Left cardiac atrium (tissue), 4 donors: ENCODE measurements around the gene UTRN. TPM values are rescaled to one million over a fixed set of nuclear protein-coding genes. Genes with fewer than 3 reads are reported as not detected.

Experiments
- ATAC-seq, 2 donors: fragments of 200-7000 bp; cut with Tn5 transposase; one replicate each; pipeline ENCODE4 v1.9.1; 2020; ENCODE audit warnings: mild to moderate bottlenecking in 2 of 2, moderate library complexity in 2 of 2
- DNase-seq: peaks from one replicate; pipeline ENCODE4 v3.0.0-alpha.2; 2020
- intact Hi-C, 2 donors: fragments of 100-400 bp; cut with DNase I; formaldehyde crosslinking; loops; one replicate each; pipeline versions ENCODE4 v1.14.1 to v1.15.1; 2022 to 2023
- long read RNA-seq: library from polyadenylated mRNA; unstranded; transcript quantifications from one replicate; pipeline ENCODE4 v2.0.0, GENCODE V29; 2021
- total RNA-seq, 2 donors: library from RNA; stranded (reverse); fragmentation: NEBNext Ultra II Directional; extraction: Animal tissue kit (Norgen Biotek cat#: 25700); gene quantifications; one replicate each; pipeline ENCODE4 v1.2.1, GENCODE V29; 2021
- donor health status: DM: no; HTN: yes; CAD: no.
- donor health status: DM: no; HTN: yes; CAD: no; lungs with severe emphysema.
- donor health status: DM: yes; HTN: yes; CAD: no.
- donor health status: Dilated cardiomyopathy.

Gene UTRN
- 10 to 100 TPM; 79.8 to 86.0 TPM for total RNA-seq
- long read RNA-seq, partial matches to known transcripts: 21 of 30 reads
- long read RNA-seq, other reads (novel, unspliced or antisense): 8 of 30 reads

DNA sequence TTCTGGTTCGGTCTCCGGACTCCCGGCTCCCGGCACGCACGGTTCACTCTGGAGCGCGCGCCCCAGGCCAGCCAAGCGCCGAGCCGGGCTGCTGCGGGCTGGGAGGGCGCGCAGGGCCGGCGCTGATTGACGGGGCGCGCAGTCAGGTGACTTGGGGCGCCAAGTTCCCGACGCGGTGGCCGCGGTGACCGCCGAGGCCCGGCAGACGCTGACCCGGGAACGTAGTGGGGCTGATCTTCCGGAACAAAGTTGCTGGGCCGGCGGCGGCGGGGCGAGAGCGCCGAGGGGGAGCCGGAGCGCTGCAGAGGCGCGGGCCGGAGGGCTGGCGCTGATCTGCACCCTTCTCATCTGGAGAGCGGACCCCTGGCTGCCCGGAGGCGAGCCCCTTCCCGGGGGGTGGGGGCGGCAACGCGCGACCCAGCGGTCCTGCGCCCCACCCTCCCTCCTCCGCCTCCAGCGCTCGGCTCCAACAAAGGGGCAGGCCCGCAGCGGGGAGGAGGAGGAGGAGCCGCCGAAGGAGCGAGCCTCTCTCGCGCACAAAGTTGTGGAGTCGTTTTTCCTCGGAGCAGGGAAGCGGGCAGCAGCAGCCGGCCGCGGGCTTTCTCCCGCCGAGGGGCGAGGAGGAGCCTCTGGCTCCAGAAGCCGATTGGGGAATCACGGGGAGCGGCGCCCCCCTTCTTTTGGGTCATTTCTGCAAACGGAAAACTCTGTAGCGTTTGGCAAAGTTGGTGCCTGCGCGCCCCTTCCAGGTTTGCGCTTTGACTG, at the start of gene UTRN:
UTRN (plus strand) TSS at position 553 of the 765 bp plus-strand sequence. CDS start 6,494 bp downstream, outside the sequence.
- intact Hi-C loops: loop anchor here in 1 of 2 donors (2.0 to 10.0 kb wide), 5 partner anchors 18 to 192 kb away; partner anchors contain the start of gene STX11
- peak; percentile 76 to 87 for ATAC-seq
- DNase-seq: peak; percentile 86

DNA sequence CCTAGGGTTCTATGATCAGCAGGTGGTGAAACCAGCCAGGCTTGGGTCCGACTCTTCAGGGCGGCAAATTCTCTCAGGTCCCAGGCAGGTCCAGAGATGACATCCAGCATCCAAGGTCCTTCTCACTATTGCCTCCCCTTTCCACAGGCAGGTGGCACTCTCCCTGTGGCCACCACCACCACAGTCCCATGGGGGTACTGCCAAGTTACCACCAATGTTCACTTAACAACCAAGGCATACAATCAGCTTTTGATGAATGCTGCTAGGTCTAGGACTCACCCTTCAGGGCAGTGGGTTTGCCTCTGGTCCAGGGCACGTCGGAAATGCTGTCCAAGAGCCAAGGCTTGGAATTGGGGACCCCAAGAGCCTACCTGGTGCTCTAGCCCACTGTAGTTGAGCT, 40.4 kb upstream of the UTRN start:
- ATAC-seq: no peak
- DNase-seq: no peak
- intact Hi-C loops: no loop called here

DNA sequence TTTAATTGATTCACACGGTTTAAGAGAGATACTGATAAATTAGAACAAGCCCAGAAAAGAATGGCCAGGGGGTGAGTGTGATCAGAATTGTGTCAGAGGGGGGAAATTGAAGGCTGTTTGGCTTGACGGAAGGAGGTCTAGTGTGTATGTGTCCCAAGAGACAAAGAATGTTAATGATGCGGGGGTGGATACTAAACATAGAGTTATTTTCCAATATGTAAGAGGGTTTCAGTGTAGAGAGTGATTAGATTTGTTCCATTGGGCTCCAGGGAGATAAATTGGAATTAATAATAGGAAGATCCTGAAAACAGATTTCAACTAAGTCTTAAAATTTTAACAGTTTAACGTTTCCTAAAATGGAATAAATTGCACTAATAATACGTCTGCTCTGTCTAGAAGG, 38.1 kb upstream of the UTRN start:
- intact Hi-C loops: no loop called here

DNA sequence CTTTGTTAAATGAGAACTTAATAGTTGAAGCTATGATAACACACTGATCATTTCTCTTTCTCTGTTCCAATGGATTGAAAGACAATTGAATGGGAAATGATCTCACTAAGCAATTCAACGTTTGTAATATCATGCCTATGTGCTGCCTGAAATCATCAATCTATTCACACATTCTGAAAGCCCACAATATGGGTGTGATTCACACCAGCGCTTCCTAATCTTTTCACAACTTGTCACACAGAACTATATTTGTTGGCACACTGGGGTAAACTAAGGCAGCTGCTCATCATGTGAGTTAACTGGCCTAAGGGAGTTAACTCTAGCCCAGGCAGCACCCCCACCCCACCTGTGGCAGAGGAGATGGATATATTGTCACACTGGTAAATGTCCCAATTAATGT, 37.1 kb upstream of the UTRN start:
- intact Hi-C loops: no loop called here
- ATAC-seq: no peak
- DNase-seq: no peak

More for the DNA sequence above, 38.1 kb upstream of the UTRN start:
- no peak for ATAC-seq
- no peak for DNase-seq

DNA sequence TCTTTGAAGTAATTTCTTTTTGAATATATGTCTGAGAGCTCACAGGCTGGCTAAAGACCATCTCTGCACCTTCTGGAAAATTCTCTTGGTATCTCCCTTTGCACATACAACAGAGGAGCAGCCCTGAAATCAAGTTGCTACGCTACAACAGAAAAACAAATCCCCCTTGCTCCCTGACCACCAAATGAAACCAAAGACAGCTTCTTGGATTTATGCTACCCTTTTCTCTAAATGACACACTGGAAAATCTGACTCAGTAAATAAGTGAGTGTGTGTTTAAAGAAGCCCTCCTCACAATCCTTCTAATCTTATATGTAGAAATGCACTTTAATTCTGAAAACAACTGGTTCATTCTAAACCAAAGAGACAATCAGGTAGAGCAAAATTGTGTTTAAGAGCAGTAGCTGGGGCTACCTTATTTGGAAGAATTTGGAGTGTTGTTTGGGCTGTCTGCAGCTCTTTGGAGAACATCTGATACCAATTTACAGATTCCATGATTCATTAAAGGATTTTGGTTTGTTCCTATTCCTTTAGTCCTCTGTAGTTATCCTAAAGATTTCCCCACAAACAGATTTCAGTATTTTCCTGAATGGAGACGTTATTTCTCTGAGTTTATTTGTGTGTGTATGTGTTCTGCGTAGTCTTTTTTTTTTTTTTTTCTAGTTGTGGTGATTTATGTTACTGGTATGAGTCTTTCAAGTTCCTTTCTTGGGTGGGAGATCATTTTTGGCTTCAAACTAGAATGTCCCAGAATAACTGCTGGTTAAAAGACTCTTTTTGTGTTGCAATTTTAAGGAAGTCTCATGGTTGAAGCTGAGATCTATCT, 36.4 kb upstream of the UTRN start:
- DNase-seq (no peak), ATAC-seq (peak in 1 of 2 donors; percentile 63)
- intact Hi-C loops: no loop called here

DNA sequence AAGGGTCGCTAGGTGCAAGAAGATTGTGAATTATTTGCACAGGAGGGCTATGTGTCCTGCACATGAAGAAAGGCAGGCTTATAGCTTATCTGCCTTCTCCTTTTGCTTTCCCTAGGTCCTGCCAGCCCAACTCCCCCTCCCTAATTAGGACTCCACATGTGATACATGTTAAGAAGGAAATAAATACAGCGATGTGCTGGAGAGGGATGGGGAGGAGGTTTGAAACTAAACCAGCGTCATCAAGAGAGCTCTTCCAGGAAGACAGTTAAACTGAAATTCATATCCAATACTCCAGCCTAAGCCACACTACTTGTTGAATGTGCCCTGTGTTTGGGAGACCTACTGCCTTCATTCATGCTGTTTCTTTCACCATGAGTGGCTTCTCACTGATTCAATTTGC, 34.9 kb upstream of the UTRN start:
- DNase-seq (no peak), ATAC-seq (no peak)
- intact Hi-C loops: no loop called here

DNA sequence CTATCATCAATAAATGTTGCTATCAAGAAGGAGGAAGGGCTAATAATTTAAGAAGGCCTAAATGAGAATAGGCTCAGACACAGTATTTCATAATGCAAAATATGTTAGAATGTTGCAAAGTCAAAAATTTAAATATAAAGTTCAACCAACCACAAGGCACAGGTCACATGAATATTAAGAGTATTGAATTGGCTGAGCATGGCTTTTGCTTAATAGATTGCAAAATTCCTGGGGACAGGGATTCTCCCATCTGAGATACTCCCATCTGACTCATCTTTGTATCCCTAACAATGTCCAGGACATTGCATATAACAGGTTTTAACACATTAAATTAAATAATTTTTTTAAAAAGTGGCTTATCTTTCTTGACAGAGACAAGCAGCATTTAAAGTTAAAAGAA, 32.9 kb upstream of the UTRN start:
- intact Hi-C loops: no loop called here
- ATAC-seq (no peak), DNase-seq (no peak)

DNA sequence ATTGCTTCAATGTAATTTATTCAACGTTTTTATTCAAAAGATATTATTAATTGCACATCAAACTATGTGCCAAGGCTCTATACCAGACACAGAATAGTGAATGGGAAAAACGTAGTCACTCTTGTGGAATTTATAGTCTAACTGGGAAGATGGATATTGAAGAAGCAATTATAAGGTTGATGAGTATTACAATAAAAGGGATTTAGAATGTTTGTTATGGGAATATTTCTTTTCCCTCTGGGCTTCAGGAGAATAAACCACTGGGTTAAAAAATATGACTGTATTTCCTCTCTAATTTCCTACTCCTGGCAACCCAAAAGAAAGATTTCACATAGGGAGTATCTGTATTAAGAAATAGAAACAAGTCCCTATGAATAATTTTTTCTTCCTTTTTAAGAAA, 25.1 kb upstream of the UTRN start:
- DNase-seq (no peak), ATAC-seq (no peak)
- intact Hi-C loops: no loop called here

DNA sequence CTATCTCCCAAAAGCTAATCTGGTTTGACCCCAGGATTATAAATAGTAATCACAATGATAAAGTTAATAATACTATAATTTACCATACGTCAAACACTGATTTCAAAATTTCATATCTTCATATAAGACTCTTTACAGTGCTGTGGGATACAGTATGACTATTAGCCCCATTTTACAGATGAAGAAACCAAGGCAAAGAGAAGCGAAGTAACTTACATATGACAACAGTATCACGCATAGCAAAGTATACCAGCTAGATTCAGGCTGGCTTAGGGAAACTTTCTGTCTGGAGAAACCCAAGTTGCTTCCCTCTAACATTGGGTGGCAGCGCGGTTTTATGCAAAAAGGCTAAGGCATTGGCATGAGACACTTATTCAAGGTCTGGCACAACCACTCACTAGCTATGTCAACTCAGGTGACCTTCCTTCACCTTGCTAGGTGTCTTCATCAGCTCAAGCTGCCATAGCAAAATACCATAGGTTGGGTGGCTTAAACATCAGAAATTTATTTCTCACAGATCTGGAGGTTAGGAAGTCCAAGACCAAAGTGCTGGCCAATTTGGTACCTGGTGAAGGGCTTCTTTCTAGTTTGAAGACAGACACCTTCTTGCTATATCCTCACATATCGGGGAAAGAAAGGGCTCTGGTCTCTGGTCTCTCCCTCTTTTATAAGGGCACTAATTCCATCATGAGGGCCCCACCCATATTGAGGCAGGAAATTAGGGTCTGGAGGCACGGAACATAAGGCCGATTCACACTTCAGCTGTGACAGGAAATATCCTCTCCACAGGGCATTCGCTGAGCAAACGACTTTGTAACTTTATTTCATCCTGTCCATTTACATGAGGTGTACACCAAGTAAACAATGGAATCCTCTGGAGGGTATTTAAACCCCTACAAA, 22.4 kb upstream of the UTRN start:
- ATAC-seq (no peak), DNase-seq (no peak)
- intact Hi-C loops: no loop called here

DNA sequence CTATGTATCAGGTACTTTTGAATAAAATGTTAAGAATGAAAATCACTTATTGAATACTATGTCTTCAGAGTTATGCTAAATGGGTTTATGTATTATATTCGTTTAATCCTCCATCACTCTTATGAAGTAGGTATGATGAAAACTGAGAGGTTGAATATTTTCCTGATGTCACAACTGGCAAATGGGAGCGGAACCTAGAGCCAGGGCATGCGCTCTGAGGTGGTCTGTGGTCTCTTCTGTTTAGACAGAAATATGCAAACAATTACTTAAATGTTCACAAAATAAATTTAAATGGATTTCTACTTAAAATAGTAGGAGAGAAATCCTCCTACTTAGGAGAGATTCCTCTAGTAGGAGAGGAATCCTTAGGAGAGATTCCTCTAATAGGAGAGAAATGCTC, 21.3 kb upstream of the UTRN start:
- ATAC-seq (no peak), DNase-seq (no peak)
- intact Hi-C loops: no loop called here

DNA sequence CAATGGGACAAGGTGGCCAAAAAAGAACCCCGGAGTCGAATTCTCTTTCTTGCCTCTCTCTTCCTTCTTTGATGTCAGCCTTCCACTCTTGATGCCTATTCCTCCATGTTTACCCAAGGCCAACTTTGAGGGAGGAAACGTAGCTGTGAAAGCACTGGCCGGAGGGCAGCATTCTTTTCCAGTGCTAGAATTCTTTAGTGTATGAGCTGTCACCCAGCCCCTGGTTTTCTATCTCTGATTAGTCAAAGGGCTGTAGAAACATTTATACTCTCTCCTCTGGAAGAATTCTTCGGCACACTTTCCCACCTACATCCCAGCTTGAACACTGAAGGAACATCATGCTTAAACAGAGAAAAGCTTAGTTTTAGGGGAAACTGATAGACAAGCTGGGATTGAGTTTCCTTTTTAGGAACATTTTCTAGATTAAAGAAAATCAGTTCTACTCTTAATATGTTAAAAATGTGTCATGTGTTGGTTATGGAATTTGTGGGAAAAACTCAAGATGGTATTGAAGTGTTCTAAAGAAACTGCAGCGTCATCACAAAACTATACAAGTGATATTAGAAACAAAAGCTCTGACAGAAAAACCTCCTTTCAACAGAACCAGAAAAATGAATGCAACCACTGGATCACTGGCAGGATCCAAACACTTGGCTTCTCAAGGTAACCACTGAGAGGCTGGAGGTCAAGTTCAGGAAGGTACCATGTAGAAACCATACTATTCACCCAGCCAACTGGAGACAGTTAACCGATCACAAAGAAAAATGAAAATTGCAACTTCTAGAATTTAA, 20.7 kb upstream of the UTRN start:
- DNase-seq (peak; percentile 31), ATAC-seq (peak; percentile 73 to 89)
- intact Hi-C loops: no loop called here

DNA sequence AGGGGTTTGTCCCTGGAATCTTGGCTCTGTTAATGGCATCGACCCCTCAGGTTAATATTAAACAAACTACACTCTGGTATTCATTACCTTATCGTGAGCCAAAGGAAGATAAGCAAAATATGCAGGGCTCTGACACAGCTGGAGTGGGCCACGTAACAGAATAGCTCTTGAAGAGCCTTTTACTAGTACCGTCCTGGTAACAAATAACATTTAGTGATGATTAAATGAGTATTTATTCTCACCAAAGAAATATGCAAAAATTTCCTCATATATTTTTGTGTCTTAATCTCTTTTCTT, 20.1 kb upstream of the UTRN start:
- intact Hi-C loops: no loop called here
- no peak for DNase-seq
- peak in 1 of 2 donors; percentile 55 for ATAC-seq

DNA sequence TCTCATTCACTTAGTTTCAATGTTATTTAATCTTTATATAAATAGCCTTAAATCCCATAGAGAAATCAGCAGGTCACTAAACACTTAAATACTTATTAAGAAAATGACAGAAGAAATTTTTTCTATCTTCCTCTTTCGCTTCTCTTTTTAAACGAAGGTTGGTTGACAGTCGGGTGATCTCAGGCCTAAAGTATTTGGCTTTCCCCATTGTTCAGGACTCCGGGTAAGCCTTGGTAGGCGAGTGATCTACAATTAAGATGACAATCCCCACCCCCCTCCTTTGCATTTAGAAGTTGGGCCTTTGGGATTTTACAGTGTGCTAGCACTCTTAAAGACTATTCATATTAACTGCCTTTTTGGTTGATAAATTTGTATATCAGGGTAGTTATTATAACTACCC, 19.7 kb upstream of the UTRN start:
- DNase-seq (no peak), ATAC-seq (peak in 1 of 2 donors; percentile 69)
- intact Hi-C loops: no loop called here

DNA sequence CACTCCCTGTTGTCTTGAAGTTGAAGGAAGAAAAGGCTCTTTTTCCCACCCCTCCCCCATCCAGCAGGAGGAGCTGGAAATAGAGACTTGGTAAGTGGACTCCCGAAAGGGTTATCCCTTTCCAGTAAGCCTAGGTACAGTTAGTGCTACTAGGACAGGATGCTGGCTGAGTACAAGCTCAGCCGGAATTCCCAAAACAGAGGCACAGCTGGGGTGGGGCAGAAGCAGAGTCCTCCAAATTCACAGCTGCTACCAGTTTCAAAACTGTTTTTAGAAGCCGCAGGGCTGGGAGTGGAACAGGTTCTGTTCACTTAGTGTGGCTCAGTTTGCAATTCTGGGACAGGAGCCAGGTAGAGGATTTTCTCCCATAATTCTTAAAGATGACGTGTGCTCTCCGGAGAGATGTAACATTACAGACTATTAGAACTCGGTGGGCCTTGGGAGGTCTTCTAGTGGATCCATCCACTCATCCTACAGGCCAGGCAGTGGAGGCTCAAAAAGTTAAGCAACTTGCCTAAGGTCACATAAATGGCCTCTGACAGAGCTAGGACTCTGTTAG, 19.0 kb upstream of the UTRN start:
- peak; percentile 75 to 81 for ATAC-seq
- peak; percentile 70 for DNase-seq
- intact Hi-C loops: loop anchor here in 1 of 2 donors (2.0 kb wide), 1 partner anchor 19 kb away; the partner anchor contains the start of gene UTRN

DNA sequence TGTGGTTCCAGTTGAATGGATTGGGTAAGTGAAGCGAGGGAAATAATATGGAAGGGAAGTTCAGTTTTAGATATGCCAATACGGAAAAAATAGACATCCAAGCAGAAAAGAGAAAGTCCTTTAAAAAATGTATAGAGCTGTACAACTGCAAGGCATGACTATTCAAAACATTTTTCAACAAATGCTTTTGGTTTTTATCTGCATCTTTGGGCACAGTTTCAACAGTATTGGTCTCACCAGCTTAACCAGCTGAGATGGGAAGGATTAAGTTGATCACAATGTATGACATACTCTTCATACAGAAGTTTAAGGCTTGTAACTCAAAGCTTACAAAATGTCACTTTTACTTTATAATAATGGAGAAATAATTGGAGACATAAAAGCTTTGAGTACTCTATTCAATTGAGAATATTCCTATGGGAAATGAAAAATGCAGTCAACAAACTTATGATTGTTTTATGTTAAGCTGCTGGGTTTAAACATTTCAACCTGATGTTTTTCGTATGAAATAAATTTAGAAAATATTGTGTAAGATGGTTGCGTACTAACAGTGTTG, 16.3 kb upstream of the UTRN start:
- intact Hi-C loops: no loop called here
- DNase-seq (no peak), ATAC-seq (no peak)

DNA sequence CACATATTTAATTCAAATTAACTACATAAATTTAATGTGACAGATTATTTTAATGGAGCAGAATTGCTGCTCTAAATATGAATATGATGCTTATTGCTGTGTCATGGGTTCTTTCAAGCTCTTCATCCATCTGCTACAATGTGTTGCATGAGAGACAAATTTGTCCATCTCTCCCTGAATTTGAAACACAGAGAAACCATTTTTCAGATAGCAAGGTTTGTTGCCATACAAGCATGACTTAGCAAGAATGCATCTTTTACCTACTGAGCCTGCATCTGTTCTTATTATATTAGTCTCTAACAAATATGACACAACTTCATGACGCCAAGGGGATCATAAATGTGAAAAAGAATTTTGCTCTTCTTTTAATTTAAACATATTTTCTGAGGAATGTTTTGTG, 8.0 kb upstream of the UTRN start:
- ATAC-seq (no peak), DNase-seq (no peak)
- intact Hi-C loops: no loop called here

DNA sequence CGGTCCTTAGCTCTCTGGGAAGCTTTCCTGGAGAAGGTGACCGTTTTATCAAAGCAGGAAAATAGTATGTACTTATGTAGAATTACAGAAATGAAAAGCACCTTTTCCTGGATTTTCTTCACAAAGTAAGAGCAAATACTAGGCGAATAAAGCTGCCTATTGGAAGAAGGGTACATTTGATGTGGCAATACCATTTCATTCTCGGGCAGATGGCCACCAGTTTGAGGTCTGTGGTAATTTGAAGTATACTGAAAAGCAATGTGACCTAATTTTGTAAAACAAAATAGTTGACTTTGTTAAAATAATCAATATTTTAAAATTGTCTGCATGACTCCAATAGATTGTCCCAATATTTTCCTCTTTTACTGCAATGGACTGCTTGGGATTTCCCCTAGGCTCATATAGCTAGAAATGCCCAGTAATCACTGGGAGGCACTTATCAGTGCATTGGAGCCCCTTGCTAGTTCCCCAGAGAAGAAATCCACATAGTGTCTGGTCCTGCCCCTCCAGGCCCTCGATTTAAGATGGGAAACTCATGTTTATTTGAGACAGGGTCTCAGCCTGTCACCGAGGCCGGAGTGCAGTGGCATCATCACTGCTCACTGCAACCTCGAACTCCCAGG, 7.4 kb upstream of the UTRN start:
- intact Hi-C loops: no loop called here
- DNase-seq (no peak), ATAC-seq (no peak)
